NCI-H2081 treated with DMSO at 0.1 percent for 48 hours (cell line): ENCODE measurements around the gene CHIA.
A peak's percentile ranks its signal among the peaks of the same experiment; 100 is the strongest.
"Not testable (repeated sequence)": the region's sequence is repeated elsewhere in the genome, so short reads cannot be mapped to it uniquely, and the experiment has no call there.

Experiments used
- DNase-seq: peaks from one replicate; lab custom pipeline; 2025; lab: John Stamatoyannopoulos, UW

The CHIA gene

DNA sequence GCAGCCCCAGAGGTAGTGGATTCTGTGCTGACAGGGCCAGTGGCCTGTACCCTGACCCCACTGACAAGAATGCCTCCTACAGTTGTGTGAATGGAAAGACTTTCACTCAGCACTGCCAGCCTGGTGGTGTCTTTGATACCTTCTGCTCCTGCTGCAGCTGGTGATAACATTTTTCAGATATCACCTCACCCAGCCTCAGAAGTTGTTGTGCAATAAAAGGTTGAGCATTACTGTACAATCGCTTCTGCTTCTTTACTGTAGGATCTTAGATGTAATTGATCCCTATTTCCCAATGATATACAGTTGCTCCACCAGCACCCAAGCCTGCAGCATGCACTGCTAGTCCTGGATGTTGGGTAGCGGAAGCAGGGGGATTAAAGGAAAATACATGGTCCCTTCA is 4.8 kb upstream of the CHIA start:
- no peak for DNase-seq

DNA sequence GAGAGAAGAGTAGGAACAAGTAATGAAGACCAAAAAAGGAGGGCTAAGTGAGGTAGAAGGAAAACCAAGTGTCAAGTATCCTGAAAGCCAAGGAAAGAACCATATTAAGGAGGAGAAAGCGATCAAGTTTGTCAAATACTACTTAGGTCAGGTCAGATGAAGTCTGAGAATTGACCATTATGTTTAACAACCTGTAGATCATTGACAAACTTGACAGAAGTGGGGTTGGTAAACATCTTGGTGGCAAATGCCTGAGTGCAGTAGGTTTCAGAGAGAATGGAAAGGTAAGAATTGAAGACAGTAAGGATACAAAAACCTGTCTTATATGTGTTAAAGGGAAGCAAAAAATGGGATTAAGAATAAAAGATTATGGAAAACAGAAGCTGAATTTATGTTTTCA is 3.7 kb upstream of the CHIA start:
- no peak for DNase-seq

DNA sequence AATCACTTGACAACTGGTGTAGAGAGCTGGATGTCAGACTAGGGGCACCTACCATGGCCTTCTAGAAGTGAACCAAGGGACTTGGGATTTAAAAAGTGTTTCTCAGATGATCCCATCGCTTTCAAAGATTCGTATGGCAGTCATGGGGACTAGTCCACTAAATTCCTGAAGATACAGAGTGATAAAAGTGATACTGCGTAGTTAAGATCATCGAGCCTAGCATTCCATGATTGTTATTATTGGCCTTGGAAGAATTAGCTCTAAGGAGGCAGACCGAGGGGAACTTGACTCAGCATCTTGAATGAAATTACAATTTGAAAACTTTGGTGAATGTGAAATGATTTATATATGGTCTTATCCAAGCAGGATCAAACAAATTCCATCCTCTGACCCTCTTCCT is 1.3 kb upstream of the CHIA start:
- no peak for DNase-seq

GRCh38 chr1:111290104-111290503 is 547 bp upstream of the CHIA start:
- DNase-seq, result no peak

- DNase-seq, result no peak
These were observed 3.7 kb downstream of the CHIA start for GRCh38 chr1:111294390-111294789.

DNA sequence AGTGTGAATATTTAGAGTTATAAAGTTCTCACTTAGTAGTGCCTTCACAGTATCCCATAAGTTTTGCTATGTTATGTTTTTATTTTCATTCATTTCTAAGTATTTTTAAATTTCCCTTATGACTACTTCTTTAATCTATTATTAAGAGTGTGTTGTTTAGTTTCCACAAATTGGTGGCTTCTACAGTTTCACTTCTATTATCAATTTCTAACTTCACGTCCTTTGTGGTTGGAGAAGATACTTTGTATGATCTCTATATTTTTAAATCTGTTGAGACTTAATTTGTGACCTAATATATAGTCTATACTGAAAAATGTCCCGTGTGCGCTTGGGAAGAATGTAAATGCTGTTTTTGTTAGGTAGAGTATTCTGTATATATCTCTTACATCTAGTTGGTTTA is 11.7 kb downstream of the CHIA start:
- no peak for DNase-seq

GRCh38 chr1:111309690-111310089 is 19.0 kb downstream of the CHIA start:
- no peak for DNase-seq

DNA sequence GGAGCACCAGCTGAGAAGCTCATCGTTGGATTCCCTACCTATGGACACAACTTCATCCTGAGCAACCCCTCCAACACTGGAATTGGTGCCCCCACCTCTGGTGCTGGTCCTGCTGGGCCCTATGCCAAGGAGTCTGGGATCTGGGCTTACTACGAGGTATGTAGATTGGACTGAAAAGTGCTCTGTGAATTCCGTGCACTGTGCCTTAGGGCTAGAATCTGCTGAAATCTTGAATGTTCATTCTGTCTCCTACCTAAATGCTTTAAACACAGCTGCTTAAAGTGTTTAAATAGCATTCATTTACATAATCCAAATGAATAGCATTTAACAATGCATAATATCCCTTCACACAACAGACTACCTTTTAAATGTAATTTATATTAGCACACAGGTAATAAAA is 27.9 kb downstream of the CHIA start:
- no peak for DNase-seq

DNA sequence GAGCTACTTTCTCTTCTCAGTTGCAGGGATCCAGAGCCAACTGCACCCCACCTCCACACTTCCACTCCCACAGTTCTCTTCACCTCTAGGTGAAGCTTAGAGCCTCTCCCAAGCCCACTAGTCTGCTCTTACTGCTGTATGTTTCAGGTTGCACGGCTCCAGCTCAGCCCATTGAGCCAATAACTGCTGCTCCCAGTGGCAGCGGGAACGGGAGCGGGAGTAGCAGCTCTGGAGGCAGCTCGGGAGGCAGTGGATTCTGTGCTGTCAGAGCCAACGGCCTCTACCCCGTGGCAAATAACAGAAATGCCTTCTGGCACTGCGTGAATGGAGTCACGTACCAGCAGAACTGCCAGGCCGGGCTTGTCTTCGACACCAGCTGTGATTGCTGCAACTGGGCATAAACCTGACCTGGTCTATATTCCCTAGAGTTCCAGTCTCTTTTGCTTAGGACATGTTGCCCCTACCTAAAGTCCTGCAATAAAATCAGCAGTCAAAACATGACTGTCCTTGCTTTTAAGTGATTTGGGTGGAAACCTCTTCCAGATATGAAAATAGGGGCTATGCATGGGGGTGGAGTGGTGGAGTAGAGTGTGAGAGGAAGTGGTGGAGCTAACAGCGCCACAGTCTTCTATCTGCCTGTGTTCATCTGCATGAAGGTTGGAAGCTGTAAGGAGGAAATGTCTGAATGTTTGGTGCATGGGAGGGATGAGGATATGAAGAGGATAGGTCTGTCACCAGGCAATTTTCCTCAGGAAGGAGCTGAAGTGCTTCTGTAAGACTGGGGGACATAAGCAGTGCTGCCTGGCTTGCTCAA is 29.6 kb downstream of the CHIA start:
- no peak for DNase-seq

GRCh38 chr1:111323231-111323630 is 32.6 kb downstream of the CHIA start:
- DNase-seq, result no peak

DNA sequence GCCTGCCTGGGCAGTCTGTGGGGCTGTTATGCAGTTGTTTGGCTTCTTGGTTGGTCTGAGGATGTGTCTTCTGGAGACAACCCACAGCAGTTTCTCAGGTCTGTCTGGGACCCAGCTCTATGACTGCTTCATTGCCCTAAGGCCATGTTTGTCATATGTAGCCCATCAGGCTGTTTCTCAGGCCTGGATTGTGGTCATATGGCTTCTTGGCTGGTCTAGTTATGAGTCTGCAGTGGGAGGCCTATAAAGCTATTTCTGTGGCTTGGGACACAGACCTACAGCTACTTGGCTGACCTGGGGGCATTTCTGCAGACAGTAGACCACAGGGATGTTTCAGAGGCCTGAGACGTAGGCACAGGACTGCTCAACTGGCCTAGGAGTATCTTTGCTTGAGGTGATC is 41.5 kb downstream of the CHIA start:
- DNase-seq, result no peak

- no peak for DNase-seq
These were observed 43.5 kb downstream of the CHIA start for GRCh38 chr1:111334169-111334568.

- not testable (repeated sequence) for DNase-seq
These were observed 44.7 kb downstream of the CHIA start for GRCh38 chr1:111335214-111335877.

GRCh38 chr1:111338849-111339248 is 48.2 kb downstream of the CHIA start:
- not testable (repeated sequence) for DNase-seq

DNA sequence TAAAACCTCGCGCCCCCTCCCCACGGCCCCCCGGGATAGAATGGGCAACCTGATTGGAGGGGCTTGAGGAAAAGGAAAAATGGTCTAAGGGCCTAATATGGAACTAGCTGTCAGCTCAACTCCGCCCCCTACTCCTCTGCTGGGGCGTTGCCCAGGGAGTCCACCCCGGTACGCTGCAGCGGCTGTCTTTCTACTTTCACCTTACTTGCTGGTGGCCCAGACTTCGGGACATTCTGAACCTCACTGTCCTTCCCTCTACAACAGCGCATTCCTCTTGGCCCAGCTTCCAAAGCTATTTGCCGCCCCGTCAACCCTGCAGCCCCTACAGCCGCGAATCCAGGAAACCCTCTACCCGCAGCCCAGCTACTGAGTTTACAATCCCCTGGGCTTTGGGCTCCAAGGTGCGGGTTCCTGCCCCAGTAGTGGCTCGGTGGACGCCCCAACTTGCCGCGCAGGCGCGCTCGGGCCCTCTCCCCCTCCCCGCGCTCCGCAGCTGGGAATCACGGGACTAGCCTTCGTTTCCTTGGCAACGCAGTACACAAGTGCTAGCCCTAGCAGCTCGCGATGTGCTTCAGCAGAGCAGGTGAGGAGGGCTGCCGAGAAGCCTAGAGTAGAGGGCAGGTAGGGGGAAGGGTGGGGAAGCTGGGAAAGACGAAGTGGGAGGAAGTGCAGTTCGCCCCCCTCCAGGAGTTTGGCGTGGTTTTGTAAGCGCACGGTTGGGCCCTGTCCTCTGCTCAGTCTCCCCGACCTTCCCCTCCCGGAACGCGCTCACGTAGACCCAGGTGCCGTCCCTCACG is 55.6 kb downstream of the CHIA start:
- peak; percentile 12 for DNase-seq

- DNase-seq, result no peak
These were observed 56.4 kb downstream of the CHIA start for GRCh38 chr1:111347026-111347425.

DNA sequence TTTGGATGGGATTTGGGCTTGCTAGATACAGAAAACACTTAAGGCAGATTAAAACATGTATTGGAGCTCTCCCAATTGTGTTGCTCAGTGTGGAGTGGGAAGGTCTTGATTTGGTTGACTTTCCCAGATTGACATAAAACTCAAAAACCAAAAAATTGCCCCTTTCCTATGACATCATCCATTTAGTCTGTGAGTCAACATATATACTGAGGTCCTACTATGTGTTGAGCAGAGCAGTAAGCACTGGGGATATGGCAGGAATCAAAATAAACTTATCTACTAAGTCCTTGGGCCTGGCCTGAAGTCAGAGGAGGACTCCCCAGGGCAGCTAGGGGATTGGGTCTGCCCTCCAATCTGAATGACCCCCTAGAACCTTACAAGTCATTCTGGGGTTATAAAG is 61.0 kb downstream of the CHIA start:
- no peak for DNase-seq

DNA sequence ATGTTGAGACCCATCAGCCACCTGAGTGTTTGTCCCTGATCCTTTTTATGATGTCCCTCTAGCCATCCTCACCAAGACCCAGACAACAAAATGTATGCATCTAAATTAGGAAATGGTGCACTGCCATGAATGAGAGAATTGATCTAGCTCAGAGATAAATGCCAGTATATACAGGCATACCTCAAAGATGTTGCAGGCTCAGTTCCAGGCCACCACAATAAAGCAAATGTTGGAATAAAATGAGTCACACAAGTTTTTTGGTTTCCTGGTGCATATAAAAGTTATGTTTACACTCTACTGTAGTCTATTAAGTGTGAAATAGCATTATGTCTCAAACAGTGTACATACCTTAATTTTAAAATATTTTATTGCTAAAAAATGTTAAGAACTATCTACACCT is 63.9 kb downstream of the CHIA start:
- DNase-seq, result no peak

- no peak for DNase-seq
These were observed 68.3 kb downstream of the CHIA start for GRCh38 chr1:111358964-111359363.

GRCh38 chr1:111359376-111359775 is 68.7 kb downstream of the CHIA start:
- DNase-seq, result no peak

- not testable (repeated sequence) for DNase-seq
These were observed 69.6 kb downstream of the CHIA start for GRCh38 chr1:111360257-111360656.

DNA sequence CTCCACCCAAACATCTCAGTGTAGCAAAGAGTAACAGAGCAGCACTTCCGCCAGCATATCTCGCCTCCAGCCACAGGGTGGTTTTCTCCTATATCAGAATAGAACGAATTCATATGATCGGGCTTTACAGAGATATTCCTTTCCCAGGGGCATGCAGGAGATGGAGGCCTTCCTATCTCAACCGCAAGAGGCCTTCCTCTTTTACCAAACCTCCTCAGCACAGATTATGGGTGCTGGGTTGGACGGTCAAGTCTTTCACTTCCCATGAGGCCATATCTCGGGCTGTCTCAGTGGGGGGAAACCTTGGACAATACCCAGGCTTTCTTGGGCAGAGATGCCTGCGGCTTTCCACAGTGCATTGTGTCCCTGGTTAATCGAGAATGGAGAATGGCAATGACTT is 71.1 kb downstream of the CHIA start:
- no peak for DNase-seq

GRCh38 chr1:111364690-111365089 is 74.0 kb downstream of the CHIA start:
- no peak for DNase-seq
